GM12874 (cell line): ENCODE measurements around the gene GALNT14.

Experiments
- TF ChIP-seq, protein P1 (sequence below): IDR thresholded peaks from 2 replicates; pipeline ENCODE4 v1.5.1; 2011; ENCODE audit warnings: low read depth, mild to moderate bottlenecking, control low read depth, low read length, moderate library complexity; ENCODE audit not compliant: insufficient read depth

The GALNT14 gene

DNA sequence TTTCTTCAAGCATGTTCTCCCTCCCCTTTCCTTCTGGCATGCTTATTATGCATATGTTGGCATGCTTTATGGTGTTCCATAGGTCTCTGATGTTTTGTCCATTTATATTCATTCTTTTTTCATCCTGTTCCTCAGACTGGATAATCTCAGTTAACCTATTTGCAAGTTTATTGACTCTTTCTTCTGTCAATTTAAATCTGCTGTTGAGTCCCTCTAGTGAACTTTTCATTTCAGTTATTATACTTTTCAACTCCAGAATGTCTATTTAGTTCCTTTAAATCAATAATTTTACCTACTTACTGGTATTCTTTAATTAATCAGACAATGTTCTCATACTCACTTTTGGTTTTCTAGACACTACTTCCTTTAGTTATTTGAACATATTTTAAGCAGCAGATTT, 101.2 kb downstream of the GALNT14 start:
- TF ChIP-seq, protein P1, sequence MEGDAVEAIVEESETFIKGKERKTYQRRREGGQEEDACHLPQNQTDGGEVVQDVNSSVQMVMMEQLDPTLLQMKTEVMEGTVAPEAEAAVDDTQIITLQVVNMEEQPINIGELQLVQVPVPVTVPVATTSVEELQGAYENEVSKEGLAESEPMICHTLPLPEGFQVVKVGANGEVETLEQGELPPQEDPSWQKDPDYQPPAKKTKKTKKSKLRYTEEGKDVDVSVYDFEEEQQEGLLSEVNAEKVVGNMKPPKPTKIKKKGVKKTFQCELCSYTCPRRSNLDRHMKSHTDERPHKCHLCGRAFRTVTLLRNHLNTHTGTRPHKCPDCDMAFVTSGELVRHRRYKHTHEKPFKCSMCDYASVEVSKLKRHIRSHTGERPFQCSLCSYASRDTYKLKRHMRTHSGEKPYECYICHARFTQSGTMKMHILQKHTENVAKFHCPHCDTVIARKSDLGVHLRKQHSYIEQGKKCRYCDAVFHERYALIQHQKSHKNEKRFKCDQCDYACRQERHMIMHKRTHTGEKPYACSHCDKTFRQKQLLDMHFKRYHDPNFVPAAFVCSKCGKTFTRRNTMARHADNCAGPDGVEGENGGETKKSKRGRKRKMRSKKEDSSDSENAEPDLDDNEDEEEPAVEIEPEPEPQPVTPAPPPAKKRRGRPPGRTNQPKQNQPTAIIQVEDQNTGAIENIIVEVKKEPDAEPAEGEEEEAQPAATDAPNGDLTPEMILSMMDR = no peak

DNA sequence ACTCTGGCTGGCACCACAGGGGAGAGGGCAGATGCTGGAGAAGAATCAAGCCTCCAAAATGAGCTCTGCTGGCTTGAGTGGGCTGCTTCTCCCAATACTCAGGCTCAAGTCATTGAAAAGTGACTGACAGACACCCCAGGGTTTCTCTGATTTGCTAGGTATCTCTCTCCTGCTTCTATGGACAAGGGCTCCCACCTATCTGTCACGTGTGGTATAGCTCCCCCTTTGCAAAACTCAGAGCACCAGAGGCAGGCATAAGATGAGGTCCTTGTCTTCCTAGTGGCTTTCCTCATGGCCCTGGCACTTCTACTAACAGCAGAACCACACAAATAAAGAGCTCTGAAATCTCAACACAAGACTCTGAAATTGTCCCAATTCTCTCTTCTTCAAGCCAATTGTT, 105.2 kb downstream of the GALNT14 start:
- TF ChIP-seq, protein P1 = no peak

DNA sequence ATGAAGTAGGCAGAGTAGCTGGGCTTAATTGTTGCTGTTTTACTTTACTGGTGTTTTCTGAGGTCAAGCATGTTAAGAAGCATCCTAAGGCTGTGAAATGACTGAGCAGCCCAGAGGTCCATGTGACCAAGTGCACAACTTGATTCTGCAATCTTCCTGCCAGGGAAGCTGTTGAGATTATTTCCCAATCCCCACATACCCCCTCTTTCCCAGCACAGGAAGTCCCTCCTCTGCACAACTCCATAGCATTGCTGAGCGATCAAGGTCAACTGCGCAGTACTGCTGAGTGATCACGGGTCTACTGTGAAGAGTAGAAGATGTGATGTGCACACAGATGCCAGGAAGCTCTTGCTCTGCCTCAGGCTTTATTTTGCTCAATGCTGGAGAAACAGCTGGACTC, 105.8 kb downstream of the GALNT14 start:
- TF ChIP-seq, protein P1 = no peak

DNA sequence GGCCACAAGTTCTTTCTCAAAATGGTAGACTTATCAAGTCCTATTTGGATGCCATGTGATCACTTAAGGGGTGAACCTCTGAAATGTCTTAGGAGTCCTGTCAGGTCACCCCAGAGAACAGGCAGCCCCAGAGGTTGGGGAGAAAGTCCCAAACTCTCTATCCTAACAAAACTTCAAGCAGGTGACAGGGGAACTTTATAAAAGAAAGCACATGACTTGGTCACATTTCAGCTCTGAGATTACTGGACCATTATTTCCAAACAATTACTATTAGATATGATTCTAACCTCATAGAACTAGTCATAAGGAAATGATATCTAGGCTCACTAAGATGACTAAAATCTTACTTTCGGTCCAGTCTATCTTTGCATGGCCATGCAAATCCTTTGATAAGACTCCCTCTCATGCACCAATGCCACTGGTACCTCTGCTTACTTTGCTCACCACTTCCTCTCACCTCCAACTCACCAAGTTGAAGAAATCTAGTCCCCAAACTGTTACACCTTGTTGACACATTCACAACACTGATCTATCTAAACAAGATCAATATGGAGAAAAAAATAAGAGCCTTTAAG, 107.0 kb downstream of the GALNT14 start:
- TF ChIP-seq, protein P1 = no peak

DNA sequence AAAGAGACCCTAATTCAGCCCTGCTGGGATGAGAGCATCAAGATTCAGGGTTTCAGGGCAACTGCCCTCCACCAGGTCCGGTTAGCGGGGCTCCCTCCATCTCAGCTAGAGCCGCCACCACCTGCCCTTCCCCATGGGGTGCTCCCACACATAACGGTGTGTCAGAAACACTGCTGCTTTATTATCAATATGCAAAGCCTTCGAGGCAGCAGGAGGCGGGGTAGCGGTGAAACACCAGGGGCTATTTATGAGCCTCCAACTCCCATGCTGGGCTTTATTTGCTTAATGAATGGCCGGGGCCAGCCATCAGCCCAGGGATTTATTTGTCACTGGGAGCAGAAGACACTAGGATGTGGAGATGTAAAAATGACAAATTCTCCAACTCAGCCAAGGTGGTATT, 109.8 kb downstream of the GALNT14 start:
- TF ChIP-seq, protein P1 = no peak

DNA sequence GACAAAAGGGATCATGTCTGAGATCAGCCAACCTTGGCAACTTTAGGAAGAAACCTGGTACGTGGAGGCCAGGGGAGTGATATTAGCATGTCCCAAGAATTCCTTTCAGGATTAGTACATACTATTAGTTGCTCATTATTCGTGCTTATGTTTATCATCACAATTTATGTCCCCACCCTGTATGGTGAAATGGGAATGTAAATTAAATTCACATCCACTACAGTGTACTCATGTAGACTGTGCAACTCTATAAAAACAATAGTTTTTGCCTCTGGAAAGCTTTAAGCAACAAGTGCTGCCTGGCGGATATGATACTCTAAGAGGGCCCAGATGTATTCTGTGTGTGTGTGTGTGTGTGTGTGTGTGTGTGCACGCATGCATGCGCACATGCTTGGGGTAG, 110.7 kb downstream of the GALNT14 start:
- TF ChIP-seq, protein P1 = no peak

DNA sequence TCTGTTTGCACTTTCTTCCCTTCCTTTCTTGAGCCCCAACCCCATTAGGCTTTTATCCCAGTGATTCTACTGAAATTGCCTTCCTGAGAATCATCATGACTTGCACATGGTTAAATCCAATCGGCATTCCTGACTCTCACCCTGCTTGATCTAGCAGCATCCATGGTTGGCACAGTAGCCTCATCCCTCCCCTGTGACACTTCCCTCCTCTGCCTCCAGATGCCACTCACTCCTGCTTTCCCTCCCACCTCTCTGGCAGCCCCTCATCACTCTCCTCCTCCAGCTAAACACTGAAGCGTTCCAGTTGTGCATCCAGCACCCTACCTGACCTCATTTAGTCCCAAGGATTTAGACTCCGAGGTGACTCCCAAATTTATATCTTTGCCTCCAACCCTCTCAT, 114.7 kb downstream of the GALNT14 start:
- TF ChIP-seq, protein P1 = no peak
